Smooth muscle cell (in vitro differentiated cells): ENCODE data around the gene NXPH1. TPM values are rescaled to one million over a fixed set of nuclear protein-coding genes. Genes with fewer than 3 reads are reported as not detected.

Source experiments
- DNase-seq: peaks from one replicate; lab custom pipeline; 2025; ENCODE audit not compliant: unreplicated experiment; lab: John Stamatoyannopoulos, UW
- H2AFZ ChIP-seq: fragments of 200-600 bp; sonication (generic); 2 replicates; pipeline ENCODE4 v1.6.0; 2016; ENCODE audit warnings: antibody characterized with exemption, low read depth, mild to moderate bottlenecking
- H3F3A ChIP-seq: fragments of 200-600 bp; sonication (generic); 2 replicates; pipeline ENCODE4 v1.6.0; 2017; ENCODE audit warnings: antibody characterized with exemption, low read depth
- H3K27ac ChIP-seq: fragments of 200-600 bp; sonication (generic); 2 replicates; pipeline ENCODE4 v1.5.1; 2016; ENCODE audit warnings: low read depth, mild to moderate bottlenecking
- H3K27me3 ChIP-seq: fragments of 200-600 bp; sonication (generic); 2 replicates; pipeline ENCODE4 v1.6.1; 2016; ENCODE audit warnings: low read depth, mild to moderate bottlenecking
- H3K36me3 ChIP-seq: fragments of 200-600 bp; sonication (generic); 2 replicates; pipeline ENCODE4 v1.5.1; 2016; ENCODE audit warnings: low read depth
- H3K4me1 ChIP-seq: fragments of 200-600 bp; sonication (generic); 2 replicates; pipeline ENCODE4 v1.5.1; 2016; ENCODE audit warnings: low read depth
- H3K4me2 ChIP-seq: fragments of 200-600 bp; sonication (generic); 2 replicates; pipeline ENCODE4 v1.6.0; 2016; ENCODE audit warnings: mild to moderate bottlenecking
- H3K4me3 ChIP-seq: fragments of 200-600 bp; sonication (generic); 2 replicates; pipeline ENCODE4 v1.5.1; 2016; ENCODE audit warnings: mild to moderate bottlenecking
- H3K79me2 ChIP-seq: fragments of 200-600 bp; sonication (generic); 2 replicates; pipeline ENCODE4 v1.6.0; 2016; ENCODE audit warnings: low read depth, mild to moderate bottlenecking
- H3K9ac ChIP-seq: fragments of 200-600 bp; sonication (generic); 2 replicates; pipeline ENCODE4 v1.6.0; 2016; ENCODE audit warnings: low read depth
- H3K9me3 ChIP-seq: fragments of 200-600 bp; sonication (generic); replicated peaks from 2 replicates; pipeline ENCODE4 v1.5.1; 2016; ENCODE audit warnings: low read depth
- H4K20me1 ChIP-seq: fragments of 200-600 bp; sonication (generic); 2 replicates; pipeline ENCODE4 v1.6.0; 2016; ENCODE audit warnings: low read depth
- CTCF ChIP-seq: fragments of 200-600 bp; sonication (generic); IDR thresholded peaks from 2 replicates; pipeline ENCODE4 v1.5.1; 2017; ENCODE audit warnings: borderline replicate concordance, mild to moderate bottlenecking, antibody characterized with exemption; ENCODE audit not compliant: insufficient read depth, poor library complexity, severe bottlenecking
- WGBS: methylation state at CpG from one replicate; pipeline ENCODE4 v1.1.7; 2016; ENCODE audit warnings: low lambda C conversion rate; 5-methylcytosine and 5-hydroxymethylcytosine counted together
- polyA plus RNA-seq: library from polyadenylated mRNA; unstranded; fragments of >200 nt; fragmentation: Nextera tagmentation; extraction: Ambion mirVana; gene quantifications from 2 replicates; pipeline ENCODE4 v1.2.1, GENCODE V29; 2016
- total RNA-seq: library from RNA; depleted of rRNA; stranded (reverse); fragments of >200 nt; gene quantifications from 2 replicates; pipeline ENCODE4 v1.2.3, GENCODE V29; 2014

Gene NXPH1
- total and polyA plus RNA-seq, 2 experiments from 2014 or later: 0.43 to 2.7 TPM

GRCh38 chr7:8531991-8532515 is 98.6 kb downstream of the NXPH1 start:
- H3K4me2 ChIP-seq: no peak overlapping the region
- H3K9me3 ChIP-seq: no peaks in the 10 kb centered on the region
- H3K79me2 ChIP-seq: no peaks in the 10 kb centered on the region
- no peaks in the 10 kb centered on the region for H3K4me1 ChIP-seq
- H3K27me3 ChIP-seq: no peaks in the 10 kb centered on the region
- H4K20me1 ChIP-seq: no peaks in the 10 kb centered on the region
- DNase-seq: no peak
- WGBS: 85% methylated on average over 2 of the region's 2 CpGs
- no peak overlapping the region for H3K9ac ChIP-seq
- no peak overlapping the region for H2AFZ ChIP-seq
- no peaks in the 10 kb centered on the region for H3F3A ChIP-seq
- no peak for TF ChIP-seq CTCF
- no peak overlapping the region for H3K27ac ChIP-seq
- no peaks in the 10 kb centered on the region for H3K36me3 ChIP-seq
- no peak overlapping the region for H3K4me3 ChIP-seq

- DNase-seq: no peak
- no peak overlapping the region for H2AFZ ChIP-seq
- H3K36me3 ChIP-seq: no peaks in the 10 kb centered on the region
- 89% methylated on average over 3 of the region's 3 CpGs for WGBS
- H3F3A ChIP-seq: no peaks in the 10 kb centered on the region
- no peaks in the 10 kb centered on the region for H4K20me1 ChIP-seq
- no peaks in the 10 kb centered on the region for H3K79me2 ChIP-seq
- no peak overlapping the region for H3K4me3 ChIP-seq
- no peak overlapping the region for H3K9ac ChIP-seq
- H3K27ac ChIP-seq: no peak overlapping the region
- H3K4me1 ChIP-seq: no peaks in the 10 kb centered on the region
- H3K4me2 ChIP-seq: no peak overlapping the region
- no peak for TF ChIP-seq CTCF
- no peaks in the 10 kb centered on the region for H3K27me3 ChIP-seq
- H3K9me3 ChIP-seq: no peaks in the 10 kb centered on the region
These were observed 103.0 kb downstream of the NXPH1 start for GRCh38 chr7:8536431-8536830.

- Histone ChIP-seq H3K9me3 (no peaks in the 10 kb centered on the region), H3K4me3 (no peak overlapping the region), H2AFZ (no peak overlapping the region), H4K20me1 (no peaks in the 10 kb centered on the region), H3K4me1 (no peaks in the 10 kb centered on the region), H3K36me3 (no peaks in the 10 kb centered on the region), H3K79me2 (no peaks in the 10 kb centered on the region), H3K27ac (no peak overlapping the region), H3K9ac (no peak overlapping the region), H3K27me3 (no peaks in the 10 kb centered on the region), H3F3A (no peaks in the 10 kb centered on the region), H3K4me2 (no peak overlapping the region)
- WGBS: 81% methylated on average over 3 of the region's 3 CpGs
- DNase-seq: no peak
- TF ChIP-seq CTCF: no peak
These were observed 115.6 kb downstream of the NXPH1 start for GRCh38 chr7:8549046-8549445.

- DNase-seq: no peak
- H3K9me3 ChIP-seq: no peaks in the 10 kb centered on the region
- H4K20me1 ChIP-seq: no peaks in the 10 kb centered on the region
- no peaks in the 10 kb centered on the region for H3F3A ChIP-seq
- no peak overlapping the region for H3K9ac ChIP-seq
- WGBS: 54% methylated on average over 2 of the region's 2 CpGs
- H3K79me2 ChIP-seq: no peaks in the 10 kb centered on the region
- H3K4me2 ChIP-seq: no peak overlapping the region
- H2AFZ ChIP-seq: no peak overlapping the region
- H3K4me3 ChIP-seq: no peak overlapping the region
- TF ChIP-seq CTCF: no peak
- no peaks in the 10 kb centered on the region for H3K27me3 ChIP-seq
- H3K36me3 ChIP-seq: no peaks in the 10 kb centered on the region
- no peak overlapping the region for H3K27ac ChIP-seq
- peaks cover 7% of the 10 kb centered on the region for H3K4me1 ChIP-seq
These were observed 127.1 kb downstream of the NXPH1 start for GRCh38 chr7:8560501-8560900.
